ENCODE results near the gene PARP3. TPM values are rescaled to one million over a fixed set of nuclear protein-coding genes. Genes with fewer than 3 reads are reported as not detected.
A peak's percentile ranks its signal among the peaks of the same experiment; 100 is the strongest.
"Not testable (repeated sequence)": the region's sequence is repeated elsewhere in the genome, so short reads cannot be mapped to it uniquely, and the experiment has no call there.

Gene PARP3
- 21.7 and 24.0 TPM in 2 replicates for total RNA-seq
- polyA plus RNA-seq (2012), result 35.0 TPM

DNA sequence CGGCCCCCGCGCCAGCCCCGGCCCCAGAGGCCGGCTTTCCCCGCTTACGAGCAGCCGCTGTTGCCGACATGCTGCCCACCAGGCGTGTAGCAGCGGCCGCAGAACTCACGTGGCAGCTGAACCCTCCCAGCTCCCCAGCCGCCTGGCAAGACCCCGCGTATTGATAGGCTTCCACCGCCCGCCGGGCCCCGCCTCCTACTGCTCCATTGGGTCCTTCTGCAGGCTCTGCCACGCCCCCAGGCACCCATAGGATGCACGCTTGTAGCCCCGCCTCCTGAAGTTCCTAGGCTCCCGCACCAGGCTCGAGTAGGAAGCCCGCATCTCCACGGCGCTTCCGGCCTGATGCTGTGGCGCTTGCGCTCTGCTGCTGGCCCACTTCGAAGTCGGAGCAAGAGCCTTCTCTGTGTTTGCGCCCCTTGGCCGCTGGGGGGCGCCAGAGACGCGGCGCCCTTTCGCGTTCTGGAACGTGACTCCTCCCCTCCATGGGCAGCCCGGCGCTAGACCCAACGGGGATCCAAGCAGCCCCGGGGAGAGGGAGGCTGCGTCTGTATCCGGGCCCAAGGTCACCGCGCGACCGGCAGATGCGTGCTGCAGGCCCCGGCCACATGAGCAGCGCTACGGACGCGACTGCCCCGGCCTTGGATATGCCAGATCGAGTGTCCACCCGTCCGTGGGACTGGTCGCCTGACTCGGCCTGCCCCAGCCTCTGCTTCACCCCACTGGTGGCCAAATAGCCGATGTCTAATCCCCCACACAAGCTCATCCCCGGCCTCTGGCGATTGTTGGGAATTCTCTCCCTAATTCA lies at the start of gene PARP3, which contains the start of gene RRP9:
TSS of gene PARP3 (plus strand) at position 566 of the 805 bp plus-strand sequence. CDS start 993 bp downstream, outside the sequence.
TSS of gene RRP9 (minus strand) at position 107 of the 805 bp plus-strand sequence. CDS start at position 70, 37 bp downstream.
- DNase-seq (ENCODE audit: low read depth), result peak; percentile 100

DNA sequence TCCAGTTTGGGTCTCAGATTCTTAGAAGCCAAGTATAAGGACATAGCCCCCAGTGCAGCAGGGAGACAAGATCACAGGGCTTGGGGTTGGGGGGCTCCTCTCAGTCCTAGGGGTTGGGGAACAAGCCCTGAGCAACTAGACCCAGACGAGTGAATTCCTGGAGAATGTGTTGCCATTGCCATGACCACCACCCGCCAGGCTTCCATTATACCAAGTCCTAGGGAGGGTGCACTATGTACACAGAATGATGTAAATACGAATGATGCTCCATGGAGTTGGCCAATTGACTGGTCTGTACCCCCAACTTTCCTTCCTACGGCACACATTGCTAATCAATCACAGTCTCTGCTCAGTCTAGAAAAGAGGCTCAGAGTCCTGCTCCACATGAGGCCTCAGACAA lies 47.8 kb upstream of the PARP3 start:
- DNase-seq (ENCODE audit: low read depth), result no peak

DNA sequence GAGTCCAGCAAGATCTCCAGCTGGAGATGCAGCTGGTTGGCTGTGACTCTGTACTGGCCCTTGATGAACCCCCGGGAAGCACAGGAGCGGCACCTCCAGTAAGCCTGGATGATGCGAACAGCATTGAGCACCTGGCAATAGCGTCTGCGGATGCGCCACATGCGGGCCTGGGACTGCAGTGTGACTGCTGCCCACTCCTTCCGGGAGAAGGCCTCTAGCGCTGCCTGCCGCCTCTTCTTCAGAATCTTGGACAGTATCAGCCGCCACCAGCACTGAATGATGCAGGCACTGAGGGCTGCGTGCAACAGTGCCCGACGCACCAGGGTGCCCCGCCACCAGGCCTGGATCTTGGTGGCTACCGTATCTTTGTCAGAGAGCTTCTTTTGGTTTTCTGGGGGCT lies 47.2 kb upstream of the PARP3 start:
- DNase-seq (ENCODE audit: low read depth), result no peak

DNA sequence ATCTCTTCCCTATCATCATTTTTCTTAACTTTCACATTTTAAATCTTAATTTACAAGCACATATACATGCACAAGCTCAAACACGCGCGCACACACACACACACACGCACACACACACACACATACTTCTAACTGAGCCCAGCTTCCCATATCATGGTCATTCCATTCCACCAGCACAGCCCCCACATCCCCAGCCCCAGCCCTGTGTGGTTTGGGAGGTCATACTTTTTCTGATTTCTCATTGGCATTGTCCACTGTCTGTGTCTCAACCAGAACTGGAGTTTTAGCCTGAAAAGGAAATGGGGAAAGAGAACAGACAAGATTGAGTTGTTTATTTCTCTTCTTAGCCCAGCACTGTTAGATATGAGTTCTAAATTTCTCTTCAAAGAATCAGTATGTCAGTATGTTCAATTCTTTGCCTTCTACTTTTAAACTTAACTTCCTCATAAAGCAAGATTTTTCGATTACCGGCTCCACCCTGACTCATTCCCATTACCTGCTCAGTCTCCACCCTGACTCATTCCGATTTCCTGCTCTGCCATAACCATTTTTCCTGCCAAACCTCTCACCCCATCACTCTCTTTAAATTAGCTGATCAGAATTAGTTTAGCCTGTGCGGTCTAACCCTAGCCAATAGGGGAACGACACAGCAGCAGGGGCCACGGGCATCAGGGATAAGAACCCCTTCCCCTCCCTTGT lies 45.4 kb upstream of the PARP3 start:
- DNase-seq (ENCODE audit: low read depth), result no peak

DNA sequence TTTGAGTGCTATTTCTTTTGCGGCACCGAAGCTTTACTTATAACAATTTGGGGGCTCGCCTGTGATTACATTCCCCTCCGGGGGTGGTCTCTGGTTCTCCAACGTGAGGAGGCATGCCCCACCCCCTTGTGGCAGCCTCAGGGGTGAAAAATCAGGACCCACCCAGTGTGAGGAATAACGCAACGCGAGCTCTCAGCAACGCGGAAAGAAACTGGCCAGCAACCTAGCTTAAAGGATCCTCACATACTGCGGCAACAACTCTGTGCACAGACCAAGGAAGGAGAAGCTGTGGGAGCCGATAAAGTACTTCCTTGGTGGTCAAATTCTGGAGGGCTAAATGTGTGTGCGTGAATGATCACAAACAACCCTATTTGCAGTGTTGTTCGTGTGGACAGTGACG lies 44.8 kb upstream of the PARP3 start:
- no peak for DNase-seq (ENCODE audit: low read depth)

DNA sequence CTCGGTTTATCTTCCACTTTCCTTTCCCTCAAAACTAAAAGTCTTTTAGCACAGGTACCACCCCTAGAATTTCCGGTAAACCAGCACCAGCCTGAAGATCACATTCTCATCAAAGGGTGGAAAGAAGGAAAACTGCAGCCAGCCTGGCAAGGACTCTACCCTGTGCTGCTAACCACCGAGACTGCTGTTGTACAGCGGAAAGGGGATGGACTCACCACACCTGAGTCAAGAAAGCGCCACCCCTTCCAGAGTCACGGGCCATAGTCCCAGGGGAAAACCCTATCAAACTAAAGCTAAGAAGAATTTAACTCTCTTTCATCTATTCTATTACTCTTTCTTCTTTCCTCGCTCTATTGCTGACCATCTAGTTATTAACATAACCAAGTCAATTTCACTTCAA lies 42.1 kb upstream of the PARP3 start:
- DNase-seq (ENCODE audit: low read depth), result not testable (repeated sequence)

DNA sequence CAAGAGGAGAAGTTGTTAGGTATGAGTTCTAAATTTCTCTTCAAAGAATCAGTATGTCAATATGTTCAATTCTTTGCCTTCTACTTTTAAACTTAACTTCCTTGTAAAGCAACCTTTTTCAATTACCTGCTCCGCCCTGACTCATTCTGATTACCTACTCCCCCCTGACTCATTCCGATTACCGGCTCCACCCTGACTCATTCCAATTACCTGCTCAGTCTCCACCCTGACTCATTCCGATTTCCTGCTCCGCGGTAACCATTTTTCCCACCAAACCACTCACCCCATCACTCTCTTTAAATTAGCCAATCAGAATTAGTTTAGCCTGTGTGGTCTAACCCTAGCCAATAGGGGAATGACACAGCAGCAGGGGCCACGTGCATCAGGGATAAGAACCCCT lies 39.8 kb upstream of the PARP3 start:
- not testable (repeated sequence) for DNase-seq (ENCODE audit: low read depth)

DNA sequence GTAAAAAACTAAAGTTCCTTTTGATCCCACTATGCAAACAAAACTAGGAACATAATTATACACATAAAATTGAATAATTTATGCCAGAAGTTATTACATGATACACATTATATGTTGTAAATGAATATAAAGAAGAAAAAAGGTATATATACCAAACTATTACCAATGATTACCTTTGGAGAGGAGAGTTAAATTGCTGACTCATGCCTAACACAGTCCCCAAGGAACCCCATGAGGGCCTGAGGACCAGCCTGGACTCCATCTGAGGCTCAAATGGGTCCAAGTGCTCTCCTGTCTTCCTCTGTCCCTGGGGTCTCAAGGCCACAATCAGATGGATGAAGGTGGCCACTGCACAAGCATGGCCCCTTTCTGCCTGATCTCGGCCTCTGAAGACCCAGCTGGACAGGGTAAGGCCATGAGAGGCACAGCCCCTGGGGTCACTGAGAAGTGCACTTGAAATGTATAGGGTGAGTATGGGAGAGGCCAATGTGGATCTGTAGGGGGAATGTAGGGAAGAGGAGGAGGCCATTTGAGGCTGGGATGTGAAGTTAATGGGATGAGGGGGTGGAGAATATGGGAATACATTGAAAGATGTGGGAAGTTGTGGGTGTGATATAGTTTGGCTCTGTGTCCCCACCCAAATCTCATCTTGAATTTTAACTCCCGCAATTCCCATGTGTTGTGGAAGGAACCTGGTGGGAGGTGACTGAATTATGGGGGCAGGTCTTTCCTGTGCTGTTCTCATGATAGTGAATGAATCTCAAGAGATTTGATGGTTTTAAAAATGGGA lies 37.9 kb upstream of the PARP3 start:
- no peak for DNase-seq (ENCODE audit: low read depth)

DNA sequence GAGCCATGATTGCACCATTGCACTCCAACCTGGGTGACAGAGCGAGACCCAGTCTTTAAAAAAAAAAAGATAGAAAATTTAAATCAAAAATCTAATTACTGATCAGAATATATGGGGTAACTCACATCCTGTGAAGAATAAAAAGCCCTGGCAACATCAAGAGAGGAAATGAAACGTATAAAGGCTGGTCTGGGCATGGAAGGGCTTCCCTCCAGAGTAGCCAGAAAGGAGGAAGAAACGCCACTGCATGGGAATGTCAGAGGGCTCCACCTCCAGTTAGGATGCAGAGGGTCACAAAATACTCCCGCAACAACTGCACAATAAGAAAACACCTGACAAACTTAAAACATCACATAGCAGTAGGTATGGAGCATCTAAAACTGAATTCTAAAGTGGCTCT lies 34.1 kb upstream of the PARP3 start:
- DNase-seq (ENCODE audit: low read depth), result no peak

DNA sequence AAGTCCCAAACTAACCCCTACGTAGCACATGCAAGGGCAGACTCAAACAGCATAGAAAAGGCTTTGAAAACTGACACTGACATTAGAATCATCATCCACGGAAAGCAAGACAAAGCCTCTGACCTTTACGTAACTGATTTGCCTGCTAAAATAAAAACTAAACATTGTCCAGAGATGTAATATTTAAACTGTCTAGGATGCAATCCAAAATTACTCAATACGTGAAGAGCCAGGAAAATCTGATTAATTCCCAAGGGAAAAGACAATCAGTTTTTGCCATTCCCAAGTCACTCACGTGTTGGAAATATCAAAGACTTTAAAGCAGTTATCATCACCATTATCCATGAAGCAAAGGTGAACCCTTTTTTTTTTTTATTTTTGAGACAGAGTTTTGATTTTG lies 25.7 kb upstream of the PARP3 start:
- no peak for DNase-seq (ENCODE audit: low read depth)

DNA sequence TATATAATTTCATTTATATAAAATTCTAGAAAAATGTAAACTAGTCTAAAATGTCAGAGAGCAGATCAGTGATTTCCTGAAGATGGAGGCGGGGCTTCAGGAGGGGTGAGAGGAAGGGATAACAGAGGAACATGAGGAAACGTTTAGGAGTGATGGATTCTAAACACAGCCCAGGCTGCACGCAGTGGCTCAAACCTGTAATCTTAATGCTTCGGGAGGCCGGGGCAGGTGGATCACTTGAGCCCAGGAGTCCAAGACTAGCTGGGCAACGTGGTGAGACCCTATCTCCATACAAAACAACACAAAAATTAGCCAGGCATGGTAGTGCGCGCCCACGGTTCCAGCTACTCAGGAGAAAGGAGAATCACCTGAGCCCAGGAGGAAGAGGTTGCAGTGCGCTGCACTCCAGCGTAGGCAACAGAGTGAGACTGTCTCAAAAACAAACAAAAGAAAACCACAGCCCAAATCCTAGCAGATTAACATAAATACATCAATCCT lies 21.0 kb upstream of the PARP3 start:
- DNase-seq (ENCODE audit: low read depth), result no peak

DNA sequence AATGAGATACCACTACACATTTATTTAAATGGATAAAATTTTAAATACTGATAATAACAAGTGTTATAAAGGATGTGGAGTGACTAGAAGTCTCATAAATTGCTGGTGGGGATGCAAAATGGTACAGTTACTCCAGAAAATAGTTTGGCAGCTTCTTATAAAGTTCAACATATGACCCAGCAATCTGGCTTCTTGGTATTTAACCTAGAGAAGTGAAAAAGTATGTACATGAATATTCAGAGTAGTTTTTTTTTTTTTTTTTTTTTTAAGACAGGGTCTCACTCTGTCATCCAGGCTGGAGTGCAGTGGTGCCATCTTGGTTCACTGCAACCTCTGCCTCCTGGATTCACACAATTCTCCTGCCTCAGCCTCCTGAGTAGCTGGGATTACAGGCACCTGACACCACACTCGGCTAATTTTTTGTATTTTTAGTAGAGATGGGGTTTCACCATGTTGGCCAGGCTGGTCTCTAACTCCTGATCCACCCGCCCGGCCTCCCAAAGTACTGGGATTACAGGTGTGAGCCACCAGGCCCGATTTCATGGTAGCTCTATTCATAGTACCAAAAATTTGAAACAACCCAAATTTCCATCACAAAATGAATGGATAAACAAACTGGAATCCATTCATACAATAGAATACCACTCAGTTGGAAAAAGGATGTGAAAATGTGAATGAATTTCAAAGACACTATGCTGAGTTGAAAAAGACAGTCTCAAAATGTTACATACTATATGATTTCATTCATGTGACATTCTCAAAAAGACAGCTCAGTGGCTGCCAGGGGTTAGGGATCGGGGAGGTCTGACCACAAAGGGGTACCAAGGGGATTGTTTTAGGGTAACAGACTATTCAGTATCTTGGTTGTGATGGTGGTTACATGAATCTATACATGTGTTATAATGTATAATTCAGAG lies 14.8 kb upstream of the PARP3 start:
- DNase-seq (ENCODE audit: low read depth), result no peak

DNA sequence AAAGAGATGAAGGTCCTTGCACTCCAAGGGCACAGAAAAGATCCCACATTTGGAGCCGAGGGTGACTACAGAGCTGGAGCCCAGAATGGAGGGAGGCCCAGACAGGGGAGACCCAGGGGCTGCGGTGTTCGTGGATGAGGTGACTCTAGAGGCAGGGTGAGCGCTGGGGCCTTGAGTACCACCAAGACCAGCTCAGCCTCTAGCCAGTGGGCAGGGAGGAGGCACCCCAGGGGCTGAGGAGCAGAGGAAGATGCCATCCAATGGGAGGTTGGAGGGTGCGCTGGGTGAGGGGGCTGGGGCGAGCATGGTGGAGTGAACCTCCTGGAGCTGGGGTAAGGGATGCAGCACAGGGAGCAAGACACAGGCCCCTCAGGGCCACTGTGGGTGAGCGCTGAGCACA lies 13.7 kb upstream of the PARP3 start:
- DNase-seq (ENCODE audit: low read depth), result no peak

DNA sequence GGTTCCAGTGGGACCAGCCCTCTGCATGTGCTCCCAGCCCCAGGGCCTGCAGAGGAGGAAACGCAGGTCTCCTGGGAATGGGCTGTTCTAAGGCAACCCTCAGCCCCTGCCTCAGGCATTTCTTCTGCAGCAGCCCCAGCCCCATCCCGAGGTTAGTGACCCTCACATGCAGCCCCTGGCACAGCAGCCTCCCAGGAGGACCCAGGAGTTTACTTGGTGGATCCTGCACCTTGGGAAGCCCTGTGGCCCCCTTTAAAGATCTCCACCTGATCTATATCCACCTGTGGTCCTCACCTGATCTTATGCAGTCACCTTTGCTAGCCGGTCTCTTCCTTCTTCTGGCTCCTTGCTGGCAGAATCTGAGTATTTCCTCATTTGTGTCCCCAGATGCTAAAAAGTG lies 13.2 kb upstream of the PARP3 start:
- not testable (repeated sequence) for DNase-seq (ENCODE audit: low read depth)

DNA sequence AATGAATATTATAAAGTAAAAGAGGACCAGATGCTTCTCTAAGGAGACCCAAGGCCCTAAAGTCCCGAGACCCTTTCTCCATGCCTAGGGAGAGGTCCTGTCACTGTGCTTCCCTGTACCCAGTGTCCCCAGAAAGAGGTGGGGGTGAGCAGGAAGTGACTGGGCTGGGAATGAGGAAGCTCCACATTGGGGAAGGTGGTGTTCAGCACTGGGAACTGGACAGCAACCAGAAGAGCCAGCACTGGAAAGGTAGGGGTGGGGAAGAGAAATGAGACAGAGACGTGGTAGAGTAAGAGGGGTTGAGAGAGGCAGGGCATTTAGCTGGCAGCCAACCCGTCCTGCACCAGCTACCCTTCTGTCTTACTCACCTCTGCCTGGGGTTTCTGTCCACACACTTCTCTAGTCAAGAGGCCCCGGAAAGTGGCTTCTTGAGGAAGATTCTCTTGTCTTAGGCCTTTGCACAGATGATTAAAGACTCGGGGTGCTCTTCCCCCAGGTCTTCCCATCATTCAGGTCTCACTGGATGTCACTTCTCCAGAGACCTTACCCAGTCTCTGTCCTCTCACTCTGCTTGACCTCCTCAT lies 12.7 kb upstream of the PARP3 start:
- DNase-seq (ENCODE audit: low read depth), result peak; percentile 26

DNA sequence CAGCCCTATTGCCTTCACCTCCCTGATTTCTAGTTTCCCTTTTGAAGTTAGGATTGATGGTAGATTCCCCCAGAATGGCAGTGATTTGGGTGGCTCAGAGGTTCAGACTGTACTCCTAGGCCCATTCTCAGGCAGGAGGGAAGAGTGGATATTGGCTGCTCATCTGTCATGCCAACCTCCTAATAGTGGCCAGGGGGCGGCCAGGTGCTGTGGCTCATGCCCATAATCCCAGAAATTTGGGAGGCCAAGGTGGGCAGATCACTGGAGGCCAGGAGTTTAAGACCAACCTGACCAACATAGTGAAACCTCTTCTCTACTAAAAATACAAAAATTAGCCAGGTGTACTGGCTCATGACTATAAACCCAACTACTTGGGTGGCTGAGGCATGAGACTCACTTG lies 11.7 kb upstream of the PARP3 start:
- DNase-seq (ENCODE audit: low read depth), result no peak

DNA sequence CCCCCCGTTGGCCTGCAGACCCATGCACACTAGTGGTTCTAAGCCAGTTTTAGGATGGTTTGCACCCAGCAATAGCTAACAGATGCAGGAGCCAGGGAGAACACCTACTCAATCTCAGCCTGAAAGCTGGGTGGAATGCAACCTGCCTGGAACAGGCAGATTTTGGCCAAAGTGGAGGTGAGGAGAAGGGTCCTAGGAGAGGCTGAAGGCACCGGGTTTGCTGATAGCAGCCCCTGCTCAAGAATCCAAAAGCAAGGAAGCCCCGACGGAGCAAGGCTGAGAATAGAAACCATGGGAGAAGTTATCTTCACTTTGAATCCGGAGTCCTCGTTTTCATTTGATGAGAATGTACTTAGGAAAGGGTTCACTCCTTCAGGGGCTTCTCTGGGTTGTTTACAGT lies 10.4 kb upstream of the PARP3 start:
- DNase-seq (ENCODE audit: low read depth), result no peak

DNA sequence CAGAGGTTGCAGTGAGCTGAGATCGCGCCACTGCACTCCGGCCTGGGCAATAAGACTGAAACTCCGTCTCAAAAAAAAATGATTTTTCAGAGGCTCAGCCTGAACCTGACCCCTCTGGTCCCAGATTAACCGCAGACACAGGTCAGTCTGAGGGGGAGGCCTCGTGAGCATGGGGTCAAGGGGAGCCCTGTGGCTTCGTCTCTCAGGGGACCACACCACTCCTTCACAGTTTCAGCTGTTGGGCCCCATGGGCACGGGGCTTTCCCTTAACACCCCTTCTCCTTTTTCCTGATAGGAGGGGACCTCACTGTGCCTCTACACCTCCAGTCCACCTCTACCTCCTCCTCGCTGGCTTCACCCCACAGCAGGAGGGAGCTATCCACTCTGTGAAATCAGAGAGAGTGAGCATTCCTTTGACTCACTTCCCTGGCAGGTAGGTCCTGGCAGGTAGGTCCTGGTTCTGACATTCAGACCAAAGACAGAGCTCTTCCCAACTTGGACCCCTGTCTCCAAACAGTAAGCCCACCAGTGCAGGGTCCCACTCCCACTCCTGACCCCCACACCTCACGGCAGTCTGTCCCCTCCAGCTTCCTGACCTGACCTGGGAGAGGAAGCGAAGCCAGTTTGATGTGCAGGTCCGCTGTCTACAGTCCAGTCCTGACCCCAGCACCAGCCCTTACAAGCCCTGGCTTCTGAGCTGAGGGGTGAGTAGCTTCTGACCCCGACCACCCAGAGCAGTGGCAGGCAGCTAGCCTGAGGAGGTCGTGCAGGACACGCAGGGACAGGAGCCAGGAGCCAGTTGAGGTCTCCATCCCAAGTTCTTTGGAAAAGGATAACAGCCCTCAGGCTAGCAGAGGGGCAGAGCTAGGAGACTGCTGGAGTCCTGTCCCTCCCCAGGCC lies 9.4 kb upstream of the PARP3 start:
- no peak for DNase-seq (ENCODE audit: low read depth)

All from myocyte (in vitro differentiated cells).